ENCODE measurements around the gene SOX4.

DNA sequence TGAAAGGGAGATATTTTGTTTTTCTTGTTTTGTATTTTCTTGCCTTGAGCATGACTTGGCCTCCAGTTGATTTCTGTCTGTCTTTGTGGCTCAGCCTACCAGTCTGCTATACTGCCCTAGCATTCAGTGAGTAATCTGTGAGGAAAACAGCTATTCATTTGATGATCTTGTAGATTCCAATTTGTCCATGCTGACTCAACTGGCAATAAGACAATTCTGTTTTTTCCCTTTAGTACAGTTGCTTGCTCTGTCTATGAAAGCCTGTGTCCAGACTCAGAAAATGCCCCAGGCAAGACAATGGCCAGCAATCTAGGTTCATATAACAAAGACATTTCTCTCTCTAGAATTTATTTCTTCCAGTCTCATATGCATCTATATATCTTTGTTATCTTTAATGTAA, 10.9 kb upstream of the SOX4 start:
- TF ChIP-seq, protein P1, sequence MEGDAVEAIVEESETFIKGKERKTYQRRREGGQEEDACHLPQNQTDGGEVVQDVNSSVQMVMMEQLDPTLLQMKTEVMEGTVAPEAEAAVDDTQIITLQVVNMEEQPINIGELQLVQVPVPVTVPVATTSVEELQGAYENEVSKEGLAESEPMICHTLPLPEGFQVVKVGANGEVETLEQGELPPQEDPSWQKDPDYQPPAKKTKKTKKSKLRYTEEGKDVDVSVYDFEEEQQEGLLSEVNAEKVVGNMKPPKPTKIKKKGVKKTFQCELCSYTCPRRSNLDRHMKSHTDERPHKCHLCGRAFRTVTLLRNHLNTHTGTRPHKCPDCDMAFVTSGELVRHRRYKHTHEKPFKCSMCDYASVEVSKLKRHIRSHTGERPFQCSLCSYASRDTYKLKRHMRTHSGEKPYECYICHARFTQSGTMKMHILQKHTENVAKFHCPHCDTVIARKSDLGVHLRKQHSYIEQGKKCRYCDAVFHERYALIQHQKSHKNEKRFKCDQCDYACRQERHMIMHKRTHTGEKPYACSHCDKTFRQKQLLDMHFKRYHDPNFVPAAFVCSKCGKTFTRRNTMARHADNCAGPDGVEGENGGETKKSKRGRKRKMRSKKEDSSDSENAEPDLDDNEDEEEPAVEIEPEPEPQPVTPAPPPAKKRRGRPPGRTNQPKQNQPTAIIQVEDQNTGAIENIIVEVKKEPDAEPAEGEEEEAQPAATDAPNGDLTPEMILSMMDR (IDR thresholded peaks at IDR 0.05), result no peak
- TF ChIP-seq EZH2 (IDR thresholded peaks at IDR 0.05) (no peak), EZH2phosphoT487 (IDR thresholded peaks at IDR 0.05) (no peak)
